Measurements from ENCODE around the gene RHBDD1. TPM values are rescaled to one million over a fixed set of nuclear protein-coding genes. Genes with fewer than 3 reads are reported as not detected.

RHBDD1 gene
- total RNA-seq, 1 donor from 2014 or later, result 29.9 TPM

GRCh38 chr2:227016894-227017293 is 181.0 kb downstream of the RHBDD1 start:
- Mint-ChIP-seq H3K27ac (ENCODE audit: unreplicated experiment) (no peak overlapping the region), H3K36me3 (ENCODE audit: unreplicated experiment) (no peaks in the 10 kb centered on the region)

GRCh38 chr2:227020416-227020815 is 184.6 kb downstream of the RHBDD1 start:
- H3K9me3 Mint-ChIP-seq (ENCODE audit: unreplicated experiment), result peaks cover 1% of the 10 kb centered on the region
- H3K4me3 Mint-ChIP-seq (ENCODE audit: unreplicated experiment), result no peak overlapping the region
- no peaks in the 10 kb centered on the region for H3K4me1 Mint-ChIP-seq (ENCODE audit: low read depth, unreplicated experiment)
- no peak overlapping the region for H3K27ac Mint-ChIP-seq (ENCODE audit: unreplicated experiment)
- TF ChIP-seq CTCF (IDR thresholded peaks at IDR 0.05; ENCODE audit: partially characterized antibody, unreplicated experiment), result no peak
- no peak for DNase-seq
- no peaks in the 10 kb centered on the region for H3K36me3 Mint-ChIP-seq (ENCODE audit: unreplicated experiment)
- H3K27me3 Mint-ChIP-seq (ENCODE audit: unreplicated experiment), result no peaks in the 10 kb centered on the region

More at GRCh38 chr2:227016894-227017293, 181.0 kb downstream of the RHBDD1 start:
- peaks cover 1% of the 10 kb centered on the region for H3K9me3 Mint-ChIP-seq (ENCODE audit: unreplicated experiment)
- TF ChIP-seq CTCF (IDR thresholded peaks at IDR 0.05; ENCODE audit: partially characterized antibody, unreplicated experiment), result no peak
- no peak for DNase-seq
- no peak overlapping the region for H3K4me3 Mint-ChIP-seq (ENCODE audit: unreplicated experiment)
- H3K4me1 Mint-ChIP-seq (ENCODE audit: low read depth, unreplicated experiment), result no peaks in the 10 kb centered on the region
- no peaks in the 10 kb centered on the region for H3K27me3 Mint-ChIP-seq (ENCODE audit: unreplicated experiment)

- no peak for TF ChIP-seq CTCF (IDR thresholded peaks at IDR 0.05; ENCODE audit: partially characterized antibody, unreplicated experiment)
These were observed 186.8 kb downstream of the RHBDD1 start for GRCh38 chr2:227022608-227023007.

GRCh38 chr2:227025510-227025909 is 189.7 kb downstream of the RHBDD1 start:
- DNase-seq, result no peak
- TF ChIP-seq CTCF (IDR thresholded peaks at IDR 0.05; ENCODE audit: partially characterized antibody, unreplicated experiment), result no peak
- Mint-ChIP-seq H3K36me3 (ENCODE audit: unreplicated experiment) (no peaks in the 10 kb centered on the region), H3K27ac (ENCODE audit: unreplicated experiment) (no peak overlapping the region), H3K4me1 (ENCODE audit: low read depth, unreplicated experiment) (no peaks in the 10 kb centered on the region), H3K9me3 (ENCODE audit: unreplicated experiment) (no peaks in the 10 kb centered on the region), H3K27me3 (ENCODE audit: unreplicated experiment) (no peaks in the 10 kb centered on the region), H3K4me3 (ENCODE audit: unreplicated experiment) (no peak overlapping the region)

More at GRCh38 chr2:227022608-227023007, 186.8 kb downstream of the RHBDD1 start:
- H3K9me3 Mint-ChIP-seq (ENCODE audit: unreplicated experiment), result peaks cover 1% of the 10 kb centered on the region
- no peaks in the 10 kb centered on the region for H3K27me3 Mint-ChIP-seq (ENCODE audit: unreplicated experiment)
- H3K36me3 Mint-ChIP-seq (ENCODE audit: unreplicated experiment), result no peaks in the 10 kb centered on the region
- no peak overlapping the region for H3K4me3 Mint-ChIP-seq (ENCODE audit: unreplicated experiment)
- no peaks in the 10 kb centered on the region for H3K4me1 Mint-ChIP-seq (ENCODE audit: low read depth, unreplicated experiment)
- DNase-seq, result no peak
- H3K27ac Mint-ChIP-seq (ENCODE audit: unreplicated experiment), result no peak overlapping the region

GRCh38 chr2:227029426-227030105 is 193.7 kb downstream of the RHBDD1 start:
- Mint-ChIP-seq H3K36me3 (ENCODE audit: unreplicated experiment) (no peaks in the 10 kb centered on the region), H3K4me3 (ENCODE audit: unreplicated experiment) (no peak overlapping the region), H3K9me3 (ENCODE audit: unreplicated experiment) (no peaks in the 10 kb centered on the region), H3K27me3 (ENCODE audit: unreplicated experiment) (no peaks in the 10 kb centered on the region), H3K4me1 (ENCODE audit: low read depth, unreplicated experiment) (no peaks in the 10 kb centered on the region), H3K27ac (ENCODE audit: unreplicated experiment) (no peak overlapping the region)
- no peak for DNase-seq
- TF ChIP-seq CTCF (IDR thresholded peaks at IDR 0.05; ENCODE audit: partially characterized antibody, unreplicated experiment), result no peak

Measured in glutamatergic neuron (in vitro differentiated cells).